Natural killer cell treated with Interleukin-12 subunit alpha and Interleukin-12 subunit beta and Interleukin-15 and Interleukin-18, amount 100 ng/mL, for 72 hours (primary cell): ENCODE results near the gene ELOVL5. TPM values are rescaled to one million over a fixed set of nuclear protein-coding genes. Genes with fewer than 3 reads are reported as not detected.
"Not testable (repeated sequence)": the region's sequence is repeated elsewhere in the genome, so short reads cannot be mapped to it uniquely, and the experiment has no call there.

Source experiments
- ATAC-seq, 2 donors: fragments of 150-1000 bp; cut with Tn5 transposase in 1 of 2; sonication (Bioruptor Pico), chemical (Tn5 transposase) in 1 of 2; 2 replicates each; pipeline ENCODE4 v1.10.0; 2021
- DNase-seq: peaks from one replicate; pipeline ENCODE4 v3.0.0; 2022; ENCODE audit warnings: low spot score
- H3K27ac Mint-ChIP-seq, 2 donors: 1 replicate in 1 of 2; 2 replicates in 1 of 2; pipeline ENCODE4 v1.8.0; 2022; ENCODE audit warnings: mixed read lengths in 2 of 2, mild to moderate bottlenecking in 1 of 2, moderate library complexity in 1 of 2
- H3K27me3 Mint-ChIP-seq, 2 donors: 1 replicate in 1 of 2; 2 replicates in 1 of 2; pipeline ENCODE4 v1.8.0; 2022; ENCODE audit warnings: mixed read lengths in 2 of 2
- H3K36me3 Mint-ChIP-seq: one replicate; pipeline ENCODE4 v1.8.0; 2022; ENCODE audit warnings: mixed read lengths
- H3K4me1 Mint-ChIP-seq, 2 donors: 1 replicate in 1 of 2; 2 replicates in 1 of 2; pipeline ENCODE4 v1.8.0; 2022; ENCODE audit warnings: low read depth in 2 of 2, mixed read lengths in 2 of 2, mild to moderate bottlenecking in 1 of 2
- H3K4me3 Mint-ChIP-seq: one replicate; pipeline ENCODE4 v1.8.0; 2022; ENCODE audit warnings: mixed read lengths
- H3K9me3 Mint-ChIP-seq: 2 replicates; pipeline ENCODE4 v1.8.0; 2022; ENCODE audit warnings: mixed read lengths
- total RNA-seq, 2 donors: library from RNA; stranded (reverse); gene quantifications; one replicate each; pipeline ENCODE4 v1.2.3, GENCODE V29; 2022

ELOVL5 gene
- total RNA-seq, 2 donors from 2014 or later = 130 to 136 TPM

DNA sequence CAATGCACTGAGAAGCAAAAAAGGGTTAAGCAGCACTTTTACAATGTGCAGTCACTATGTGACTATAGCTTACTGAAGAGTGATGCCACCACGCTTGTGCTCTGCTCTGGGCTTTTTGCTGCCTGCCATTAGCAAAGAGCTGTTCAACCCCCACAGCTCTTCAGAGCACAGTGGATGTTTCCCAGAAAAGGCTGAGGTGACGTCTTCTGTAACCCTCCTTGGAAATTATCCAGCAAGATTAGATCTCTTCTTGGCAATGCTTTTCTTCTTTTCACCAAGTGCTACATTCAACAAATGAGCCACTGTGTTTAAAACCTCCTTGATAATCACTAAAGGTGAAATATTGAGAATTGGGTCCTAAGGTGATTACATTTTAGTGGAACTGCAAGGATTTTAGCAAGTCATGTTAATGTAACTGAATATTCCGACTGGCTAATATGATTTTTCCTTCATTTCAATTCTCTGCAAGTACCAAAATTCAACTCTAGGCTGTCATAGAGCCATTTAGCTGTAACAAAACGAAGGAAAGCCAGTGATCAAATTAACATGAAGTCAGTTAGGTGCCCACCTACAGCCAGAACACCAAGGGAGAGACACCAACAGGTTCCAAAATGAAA, 34.9 kb downstream of the ELOVL5 start:
- no peaks in the 10 kb centered on the region for H3K27me3 Mint-ChIP-seq
- H3K4me3 Mint-ChIP-seq = peak overlapping the region; percentile 9
- H3K9me3 Mint-ChIP-seq = no peaks in the 10 kb centered on the region
- H3K27ac Mint-ChIP-seq = peak overlapping the region; percentile 79 to 81
- no peaks in the 10 kb centered on the region for H3K36me3 Mint-ChIP-seq
- H3K4me1 Mint-ChIP-seq = peaks cover 72 to 84% of the 10 kb centered on the region in 2 donors
- ATAC-seq = no peak
- no peak for DNase-seq

DNA sequence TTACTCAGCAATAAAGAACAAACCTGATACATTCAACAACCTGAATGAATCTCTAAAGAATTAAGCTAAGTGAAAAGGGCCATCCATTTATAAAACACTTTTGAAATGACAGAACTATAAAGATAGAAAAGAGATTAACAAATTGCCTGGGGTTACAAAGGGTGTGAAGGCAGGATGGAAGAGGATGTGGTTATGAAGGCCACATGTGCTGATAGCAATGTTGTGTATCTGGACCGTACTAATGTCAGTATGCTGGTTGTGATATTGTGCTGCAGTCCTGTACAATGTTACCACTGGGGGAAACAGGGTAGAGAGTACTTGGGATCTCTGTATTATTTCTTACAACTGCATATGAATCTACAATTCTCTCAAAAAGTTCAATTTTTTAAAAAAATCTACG, 36.4 kb downstream of the ELOVL5 start:
- H3K27me3 Mint-ChIP-seq = no peaks in the 10 kb centered on the region
- peak; percentile 88 to 94 for ATAC-seq
- H3K4me1 Mint-ChIP-seq = peaks cover 81 to 89% of the 10 kb centered on the region in 2 donors
- peak overlapping the region; percentile 84 for H3K4me3 Mint-ChIP-seq
- peak overlapping the region; percentile 79 to 81 for H3K27ac Mint-ChIP-seq
- H3K9me3 Mint-ChIP-seq = no peaks in the 10 kb centered on the region
- no peaks in the 10 kb centered on the region for H3K36me3 Mint-ChIP-seq
- DNase-seq = no peak

DNA sequence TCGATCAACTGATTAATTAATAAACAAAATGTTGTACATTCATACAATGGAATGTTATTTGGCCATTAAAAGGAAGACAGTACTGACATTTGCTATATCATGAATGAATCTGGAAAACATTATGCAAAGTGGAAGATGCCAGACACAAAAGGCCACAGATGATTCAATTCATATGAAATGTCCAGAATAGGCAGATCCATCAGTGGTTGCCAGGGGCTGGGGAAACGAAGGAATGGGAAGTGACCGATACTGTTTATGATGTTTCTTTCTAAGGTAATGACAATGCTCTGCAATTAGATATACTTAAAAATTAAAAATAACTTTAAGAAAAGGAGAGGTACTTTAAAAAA, 37.2 kb downstream of the ELOVL5 start:
- peaks cover 84 to 89% of the 10 kb centered on the region in 2 donors for H3K4me1 Mint-ChIP-seq

DNA sequence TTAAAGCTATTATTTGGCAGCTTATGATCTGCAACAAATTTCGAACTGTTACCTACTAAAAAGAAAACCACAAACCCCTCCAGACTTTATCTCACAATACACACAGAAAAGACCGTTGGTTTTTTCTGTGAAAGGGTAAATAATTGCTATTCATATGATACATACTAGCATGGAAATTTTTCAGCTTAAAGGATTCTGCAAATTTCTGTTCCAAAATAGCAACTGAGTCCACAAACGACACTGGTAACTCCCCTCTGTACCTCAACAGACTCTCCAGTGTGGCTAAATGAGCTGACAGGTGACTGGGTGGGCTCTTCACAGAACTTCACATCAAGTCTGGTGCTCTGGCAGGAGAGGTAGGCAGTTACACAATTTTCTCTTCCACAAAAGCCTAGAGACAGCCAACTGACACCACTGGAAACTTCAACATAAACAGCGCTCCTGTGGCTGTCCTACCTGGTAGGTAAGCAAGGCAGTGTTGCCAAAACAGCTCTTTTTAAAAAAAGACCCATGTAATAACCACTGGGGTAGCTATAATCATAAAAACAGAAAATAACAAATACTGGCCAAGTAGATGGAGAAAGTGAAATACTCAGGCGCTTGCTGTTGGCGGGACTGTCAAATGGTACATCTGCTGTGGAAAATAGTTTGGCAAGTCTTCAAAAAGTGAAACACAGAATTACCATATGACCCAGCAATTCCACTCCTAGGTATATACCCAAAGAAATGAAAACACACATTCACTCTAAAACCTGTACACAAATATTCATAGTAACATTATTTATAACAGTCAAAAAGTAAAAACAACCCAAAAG, 37.8 kb downstream of the ELOVL5 start:
- Mint-ChIP-seq H3K27me3 (no peaks in the 10 kb centered on the region), H3K36me3 (no peaks in the 10 kb centered on the region), H3K27ac (peak overlapping the region; percentile 79 to 81), H3K4me3 (peak overlapping the region; percentile 84), H3K4me1 (peaks cover 83 to 88% of the 10 kb centered on the region in 2 donors), H3K9me3 (no peaks in the 10 kb centered on the region)
- DNase-seq (no peak), ATAC-seq (no peak)

More for the DNA sequence above, 37.2 kb downstream of the ELOVL5 start:
- Mint-ChIP-seq H3K9me3 (no peaks in the 10 kb centered on the region), H3K27ac (peak overlapping the region; percentile 79 to 81), H3K4me3 (peak overlapping the region; percentile 84), H3K27me3 (no peaks in the 10 kb centered on the region), H3K36me3 (no peaks in the 10 kb centered on the region)
- DNase-seq (no peak), ATAC-seq (no peak)

DNA sequence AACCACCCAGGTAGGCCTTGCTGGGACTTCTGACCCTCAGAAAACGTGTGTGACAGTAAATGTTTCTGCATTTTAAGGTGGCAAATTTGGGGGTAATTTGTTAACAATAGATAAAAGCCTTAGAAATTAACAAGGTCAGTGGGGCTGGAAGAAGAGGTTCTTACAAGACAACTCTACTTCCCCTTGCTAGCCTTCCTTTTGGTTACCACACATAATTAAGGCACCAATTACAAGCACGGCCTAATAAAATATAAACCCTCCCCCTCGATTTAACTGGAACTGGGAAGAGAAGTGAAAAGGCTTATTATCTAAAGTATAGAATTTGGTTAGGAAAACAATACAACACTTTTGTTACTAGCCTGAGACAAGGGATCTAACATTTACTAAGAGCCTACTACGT, 38.8 kb downstream of the ELOVL5 start:
- no peaks in the 10 kb centered on the region for H3K9me3 Mint-ChIP-seq
- H3K27me3 Mint-ChIP-seq = no peaks in the 10 kb centered on the region
- no peaks in the 10 kb centered on the region for H3K36me3 Mint-ChIP-seq
- peaks cover 72 to 77% of the 10 kb centered on the region in 2 donors for H3K4me1 Mint-ChIP-seq
- no peak for DNase-seq
- peak overlapping the region; percentile 79 to 81 for H3K27ac Mint-ChIP-seq
- no peak for ATAC-seq
- peak overlapping the region; percentile 84 for H3K4me3 Mint-ChIP-seq

DNA sequence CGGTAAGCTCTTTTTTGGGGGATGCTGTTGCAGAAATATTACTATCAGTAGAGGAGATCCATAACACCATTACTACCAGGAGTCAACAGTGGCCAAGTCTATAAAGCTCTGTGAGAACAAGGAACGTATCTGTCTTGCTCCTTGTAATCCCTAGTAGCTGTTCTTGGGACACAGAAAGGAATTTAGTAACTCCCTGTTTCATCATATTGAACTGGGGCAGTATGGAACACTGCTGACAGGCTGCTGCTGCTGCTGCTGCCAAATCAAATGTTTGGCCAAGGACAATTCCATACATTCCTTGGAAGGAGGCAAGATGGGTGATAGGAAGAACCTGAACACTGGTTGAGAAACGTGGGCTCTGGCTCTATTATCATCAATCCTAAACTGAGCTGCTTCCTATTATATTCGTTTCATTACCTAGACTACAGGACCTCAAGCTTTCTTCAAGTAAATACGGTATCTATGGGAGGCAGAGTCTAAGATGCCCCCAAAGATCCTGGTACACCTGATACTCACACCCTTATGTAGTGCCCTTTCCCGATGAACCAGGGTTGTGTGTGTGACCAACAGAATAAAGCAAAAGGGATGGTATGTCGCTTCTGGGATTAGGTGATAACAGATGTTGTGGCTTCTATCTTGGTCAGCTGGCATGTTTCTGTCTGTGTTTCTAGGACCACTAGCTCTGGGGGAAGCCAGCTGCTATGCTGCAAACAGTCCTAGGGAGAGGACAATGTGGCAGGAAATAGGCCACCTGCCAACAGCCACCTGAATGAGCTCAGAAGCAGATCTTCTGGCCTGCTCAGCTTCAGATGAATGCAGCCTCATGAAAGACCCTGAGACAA, 39.5 kb downstream of the ELOVL5 start:
- Mint-ChIP-seq H3K36me3 (no peaks in the 10 kb centered on the region), H3K4me3 (peak overlapping the region; percentile 84), H3K27me3 (no peaks in the 10 kb centered on the region), H3K9me3 (no peaks in the 10 kb centered on the region), H3K4me1 (peaks cover 76 to 77% of the 10 kb centered on the region in 2 donors), H3K27ac (peak overlapping the region; percentile 79 to 81)
- DNase-seq = no peak
- ATAC-seq = no peak

DNA sequence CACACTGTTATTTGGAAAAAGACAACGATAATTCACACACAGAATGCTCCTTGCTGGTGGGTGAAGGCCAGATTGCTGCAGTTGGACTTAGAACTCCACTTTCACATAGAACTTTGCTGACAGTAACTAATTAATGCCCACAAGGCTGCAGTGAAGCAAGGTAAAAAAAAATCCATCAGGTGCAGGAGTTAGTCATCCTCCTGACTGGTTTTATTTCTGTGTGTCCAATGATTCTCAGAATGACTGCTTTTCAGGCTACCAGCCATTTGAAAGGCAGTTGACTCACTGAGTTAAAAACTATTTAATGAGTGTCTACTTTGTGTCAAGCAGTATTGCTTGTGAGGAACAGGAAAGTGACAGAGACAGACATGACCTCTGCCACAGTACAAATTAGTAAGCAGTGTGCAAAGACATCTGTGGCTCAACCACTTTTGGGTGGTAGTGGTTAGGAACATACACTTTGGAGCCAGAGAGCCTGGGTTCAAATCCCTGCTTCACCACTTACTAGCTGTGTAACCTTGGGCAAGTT, 41.9 kb downstream of the ELOVL5 start:
- peak overlapping the region; percentile 62 for H3K4me3 Mint-ChIP-seq

DNA sequence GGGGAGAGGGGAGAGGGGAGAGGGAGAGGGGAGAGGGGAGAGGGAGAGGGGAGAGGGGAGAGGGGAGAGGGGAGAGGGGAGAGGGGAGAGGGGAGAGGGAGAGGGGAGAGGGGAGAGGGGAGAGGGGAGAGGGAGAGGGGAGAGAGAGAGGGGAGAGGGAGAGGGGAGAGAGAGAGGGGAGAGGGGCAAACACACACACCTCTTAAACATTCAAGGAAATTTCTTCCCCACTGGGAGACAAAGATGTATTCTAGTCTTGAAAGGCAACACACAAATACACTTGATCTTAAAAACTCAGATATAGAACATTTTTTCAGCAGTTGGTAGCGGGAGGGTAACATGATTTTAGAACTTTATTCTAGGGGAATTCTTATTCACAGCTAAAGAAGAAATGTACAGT, 42.5 kb downstream of the ELOVL5 start:
- H3K36me3 Mint-ChIP-seq, H3K27me3 Mint-ChIP-seq, DNase-seq, H3K9me3 Mint-ChIP-seq, ATAC-seq: not testable (repeated sequence)
- H3K4me1 Mint-ChIP-seq = peaks cover 79% of the 10 kb centered on the region in 2 donors
- H3K4me3 Mint-ChIP-seq = peak overlapping the region; percentile 62
- peak overlapping the region; percentile 54 to 79 for H3K27ac Mint-ChIP-seq

More for the DNA sequence above, 41.9 kb downstream of the ELOVL5 start:
- H3K4me1 Mint-ChIP-seq = peaks cover 79% of the 10 kb centered on the region in 2 donors
- ATAC-seq (peak; percentile 87 to 95), DNase-seq (no peak)
- no peaks in the 10 kb centered on the region for H3K36me3 Mint-ChIP-seq
- no peaks in the 10 kb centered on the region for H3K27me3 Mint-ChIP-seq
- no peaks in the 10 kb centered on the region for H3K9me3 Mint-ChIP-seq
- peak overlapping the region; percentile 54 to 79 for H3K27ac Mint-ChIP-seq

DNA sequence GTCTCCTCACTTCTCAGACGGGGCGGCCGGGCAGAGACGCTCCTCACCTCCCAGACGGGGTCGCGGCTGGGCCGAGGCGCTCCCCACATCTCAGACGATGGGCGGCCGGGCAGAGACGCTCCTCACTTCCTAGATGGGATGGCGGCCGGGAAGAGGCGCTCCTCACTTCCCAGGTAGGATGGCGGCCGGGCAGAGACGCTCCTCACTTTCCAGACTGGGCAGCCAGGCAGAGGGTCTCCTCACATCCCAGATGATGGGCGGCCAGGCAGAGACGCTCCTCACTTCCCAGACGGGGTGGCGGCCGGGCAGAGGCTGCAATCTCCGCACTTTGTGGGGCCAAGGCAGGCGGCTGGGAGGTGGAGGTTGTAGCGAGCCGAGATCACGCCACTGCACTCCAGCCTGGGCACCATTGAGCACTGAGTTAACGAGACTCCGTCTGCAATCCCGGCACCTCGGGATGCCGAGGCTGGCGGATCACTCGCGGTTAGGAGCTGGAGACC, 43.2 kb downstream of the ELOVL5 start:
- peaks cover 79% of the 10 kb centered on the region in 2 donors for H3K4me1 Mint-ChIP-seq
- DNase-seq, H3K4me3 Mint-ChIP-seq, H3K9me3 Mint-ChIP-seq, H3K36me3 Mint-ChIP-seq, H3K27me3 Mint-ChIP-seq, ATAC-seq, H3K27ac Mint-ChIP-seq: not testable (repeated sequence)

DNA sequence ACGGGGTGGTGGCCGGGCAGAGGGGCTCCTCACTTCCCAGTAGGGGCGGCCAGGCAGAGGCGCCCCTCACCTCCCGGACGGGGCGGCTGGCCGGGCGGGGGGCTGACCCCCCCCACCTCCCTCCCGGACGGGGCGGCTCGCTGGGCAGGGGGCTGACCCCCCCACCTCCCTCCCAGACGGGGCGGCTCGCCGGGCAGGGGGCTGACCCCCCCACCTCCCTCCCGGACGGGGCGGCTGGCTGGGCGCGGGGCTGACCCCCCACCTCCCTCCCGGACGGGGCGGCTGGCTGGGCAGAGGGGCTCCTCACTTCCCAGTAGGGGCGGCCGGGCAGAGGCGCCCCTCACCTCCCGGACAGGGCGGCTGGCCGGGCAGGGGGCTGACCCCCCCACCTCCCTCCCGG, 43.8 kb downstream of the ELOVL5 start:
- H3K9me3 Mint-ChIP-seq, H3K27ac Mint-ChIP-seq, H3K36me3 Mint-ChIP-seq, DNase-seq, H3K4me3 Mint-ChIP-seq, H3K27me3 Mint-ChIP-seq, ATAC-seq: not testable (repeated sequence)
- H3K4me1 Mint-ChIP-seq = peaks cover 79 to 80% of the 10 kb centered on the region in 2 donors

DNA sequence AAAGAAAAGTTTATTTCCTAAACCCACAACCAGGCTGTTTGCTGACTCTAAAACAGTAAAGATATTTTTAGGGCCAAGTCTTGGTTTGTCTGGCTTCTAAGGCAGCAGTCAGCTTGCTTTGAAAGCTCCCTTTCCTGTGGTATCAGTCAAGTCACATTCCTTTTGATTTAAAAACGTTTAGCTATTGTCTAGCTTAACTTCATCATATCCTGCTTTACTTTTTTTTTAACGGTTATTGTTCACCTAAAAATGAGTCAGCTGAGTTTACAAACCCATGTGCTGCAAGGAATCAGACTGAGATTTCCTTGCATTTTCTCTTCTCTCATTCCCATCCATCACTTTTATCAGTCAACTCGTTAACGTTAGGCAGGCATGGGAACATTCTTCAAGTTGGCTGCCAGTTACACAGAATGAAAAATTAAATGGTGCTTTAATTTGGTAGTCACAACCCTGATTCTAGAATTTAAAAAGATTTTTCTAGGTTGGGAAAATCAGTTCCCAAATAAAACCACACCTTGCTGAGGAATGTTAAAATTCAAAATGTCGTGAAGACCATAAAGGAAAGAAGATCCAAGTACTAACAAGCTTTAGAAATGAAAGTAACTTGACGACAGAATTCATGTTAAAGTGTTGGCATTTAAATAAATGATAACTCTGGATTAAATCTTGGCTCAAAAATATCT, 45.9 kb downstream of the ELOVL5 start:
- H3K9me3 Mint-ChIP-seq = no peaks in the 10 kb centered on the region
- no peaks in the 10 kb centered on the region for H3K36me3 Mint-ChIP-seq
- H3K27ac Mint-ChIP-seq = peak overlapping the region; percentile 86 to 88
- H3K4me3 Mint-ChIP-seq = peak overlapping the region; percentile 88
- no peaks in the 10 kb centered on the region for H3K27me3 Mint-ChIP-seq
- peaks cover 73 to 77% of the 10 kb centered on the region in 2 donors for H3K4me1 Mint-ChIP-seq
- ATAC-seq = no peak
- DNase-seq = no peak

DNA sequence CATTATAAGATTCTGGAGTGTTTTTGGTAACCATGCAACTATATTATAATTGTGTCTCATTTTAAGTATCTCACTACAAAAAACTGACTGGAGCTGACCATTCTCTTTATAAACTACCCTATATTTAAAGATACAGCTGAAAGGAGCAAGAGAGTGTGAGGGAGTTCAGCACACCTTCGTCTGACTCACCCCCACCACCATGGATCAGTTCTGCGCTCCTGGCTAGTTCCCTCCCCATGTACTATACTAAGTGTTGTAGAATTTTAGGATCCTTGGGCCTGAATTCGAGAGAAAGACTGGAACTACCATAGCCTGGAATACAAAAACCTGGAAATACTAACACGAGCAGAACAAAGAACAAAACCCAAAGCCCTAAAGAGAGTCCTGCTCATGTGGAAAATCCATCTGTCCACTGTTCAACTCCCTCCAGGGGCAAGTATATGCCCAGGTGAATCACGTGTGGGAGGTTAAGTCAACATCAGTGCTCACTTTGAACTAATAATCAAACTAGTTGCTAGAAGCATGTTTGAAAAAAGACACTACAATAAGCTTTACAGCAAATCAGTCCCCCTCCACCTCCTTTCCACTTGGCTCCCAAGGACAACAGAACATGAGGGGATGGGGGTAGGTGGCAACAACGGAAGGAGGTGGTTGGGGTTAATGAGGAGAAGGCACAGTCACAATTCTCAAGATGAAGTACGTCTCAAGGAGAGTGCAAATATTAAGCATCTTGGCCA, 46.8 kb downstream of the ELOVL5 start:
- H3K36me3 Mint-ChIP-seq = no peaks in the 10 kb centered on the region
- H3K4me1 Mint-ChIP-seq = peaks cover 68 to 72% of the 10 kb centered on the region in 2 donors
- peak overlapping the region; percentile 86 to 88 for H3K27ac Mint-ChIP-seq
- DNase-seq (no peak), ATAC-seq (no peak)
- H3K9me3 Mint-ChIP-seq = no peaks in the 10 kb centered on the region
- no peaks in the 10 kb centered on the region for H3K27me3 Mint-ChIP-seq
- peak overlapping the region; percentile 88 for H3K4me3 Mint-ChIP-seq
